Ovary (tissue), 9 donors: ENCODE data around the gene WFDC11. TPM values are rescaled to one million over a fixed set of nuclear protein-coding genes. Genes with fewer than 3 reads are reported as not detected.
"Not testable (repeated sequence)": the region's sequence is repeated elsewhere in the genome, so short reads cannot be mapped to it uniquely, and the experiment has no call there.

Experiments
- DNase-seq, 5 donors: peaks; one replicate each; pipeline ENCODE4 v3.0.0-alpha.2; 2019 to 2020
- H3K27ac ChIP-seq, 2 donors: fragments of 200-600 bp; one replicate each; pipeline versions ENCODE4 v1.5.1 to v1.8.0; 2019 to 2022
- H3K27me3 ChIP-seq: fragments of 200-600 bp; one replicate; pipeline ENCODE4 v1.8.0; 2022
- H3K36me3 ChIP-seq: fragments of 200-600 bp; sonication (generic); one replicate; pipeline ENCODE4 v1.5.1; 2019
- H3K4me1 ChIP-seq: one replicate; pipeline ENCODE4 v1.8.1; 2013; ENCODE audit warnings: mild to moderate bottlenecking, moderate library complexity; ENCODE audit not compliant: insufficient read depth
- H3K4me3 ChIP-seq: fragments of 200-600 bp; sonication (generic); one replicate; pipeline ENCODE4 v1.5.1; 2017
- H3K9me3 ChIP-seq, 2 donors: fragments of 200-600 bp in 1 of 2; sonication (generic) in 1 of 2; one replicate each; pipeline versions ENCODE4 v1.5.1 to v1.8.1; 2013 to 2019; ENCODE audit warnings: mild to moderate bottlenecking in 1 of 2, moderate library complexity in 1 of 2
- CTCF ChIP-seq, 3 donors: fragments of 450-650 bp in 2 of 3; fragments of 200-600 bp in 1 of 3; IDR thresholded peaks; one replicate each; pipeline versions ENCODE4 v1.5.1 to v1.8.0; 2016 to 2022; ENCODE audit warnings: antibody characterized with exemption in 3 of 3, mild to moderate bottlenecking in 1 of 3
- EP300 ChIP-seq: sonication (generic); formaldehyde crosslinking; IDR thresholded peaks from one replicate; pipeline ENCODE4 v1.6.1; 2017; ENCODE audit warnings: antibody characterized with exemption
- POLR2A ChIP-seq: fragments of 450-650 bp; IDR thresholded peaks from one replicate; pipeline ENCODE4 v1.6.1; 2017; ENCODE audit warnings: antibody characterized with exemption, mild to moderate bottlenecking, moderate library complexity
- WGBS, 3 donors: extraction: QIAGEN DNeasy Blood & Tissue Kit in 1 of 3; methylation state at CpG; one replicate each; pipeline versions ENCODE4 v1.1.5 to v1.1.7; 2013 to 2017; 5-methylcytosine and 5-hydroxymethylcytosine counted together
- intact Hi-C, 4 donors: fragments of 100-400 bp; cut with DNase I; formaldehyde crosslinking; loops; one replicate each; pipeline versions ENCODE4 v1.11.0 to v1.15.1; 2022 to 2023
- polyA plus RNA-seq, 2 donors: library from polyadenylated mRNA; stranded (reverse); fragments of 200-250 nt in 1 of 2; fragments of 350-450 nt in 1 of 2; fragmentation: Illumina TruSeq in 1 of 2; extraction: RNeasy Lipid Tissue Mini Kit (QIAGEN cat#74804) in 1 of 2; gene quantifications; one replicate each; pipeline ENCODE4 v1.2.3, GENCODE V29; 2013 to 2014
- total RNA-seq, 7 donors: library from RNA; depleted of rRNA in 2 of 7; stranded (reverse); fragments of >200 nt in 2 of 7; fragmentation: NEBNext Ultra II Directional in 3 of 7; extraction: Animal tissue kit (Norgen Biotek cat#: 25700) in 3 of 7; gene quantifications; one replicate each; pipeline versions ENCODE4 v1.1.0 to v1.2.4, GENCODE V29; 2016 to 2023
- donor health status: DM: no; HTN: no; CAD: no; lungs with moderate emphysema.
- donor health status: DM: no; HTN: no; CAD: no.
- donor health status: Bipolar disorder and iron deficiency.
- donor health status: DM: yes; HTN: yes; CAD: no.
- donor health status: DM: no; HTN: no; CAD: no.
- donor health status: DM: yes; HTN: yes; CAD: no.

Gene WFDC11
- total and polyA plus RNA-seq, 9 donors, result not detected

- WGBS, 3 donors, result 68 to 78% (median 72%) methylated on average over 6 of the region's 6 CpGs
- Histone ChIP-seq H3K4me1 (no peaks in the 10 kb centered on the region), H3K27ac (no peak overlapping the region), H3K9me3 (no peaks in the 10 kb centered on the region), H3K36me3 (no peaks in the 10 kb centered on the region), H3K27me3 (no peaks in the 10 kb centered on the region), H3K4me3 (no peak overlapping the region)
- intact Hi-C loops, result no loop called here
- TF ChIP-seq EP300 (no peak), POLR2A (no peak), CTCF (IDR thresholded peaks at IDR 0.05) (no peak)
- DNase-seq, result no peak
These were observed 20.7 kb downstream of the WFDC11 start for GRCh38 chr20:45649312-45649863.

- WGBS, 3 donors, result 50 to 63% (median 56%) methylated on average over 1 of the region's 1 CpG
- no peak for TF ChIP-seq POLR2A
- no peak for TF ChIP-seq EP300
- TF ChIP-seq CTCF (IDR thresholded peaks at IDR 0.05), result no peak
These were observed 22.5 kb downstream of the WFDC11 start for GRCh38 chr20:45647441-45648050.

GRCh38 chr20:45646875-45647274 is 23.2 kb downstream of the WFDC11 start:
- intact Hi-C loops, result no loop called here
- WGBS, 3 donors, result 82 to 86% (median 84%) methylated on average over 3 of the region's 3 CpGs
- no peak for DNase-seq
- no peak overlapping the region for H3K27ac ChIP-seq
- H3K4me3 ChIP-seq, result no peak overlapping the region
- TF ChIP-seq EP300, result no peak
- no peak for TF ChIP-seq POLR2A
- no peak for TF ChIP-seq CTCF (IDR thresholded peaks at IDR 0.05)
- H3K27me3 ChIP-seq, result no peaks in the 10 kb centered on the region
- no peaks in the 10 kb centered on the region for H3K36me3 ChIP-seq
- H3K9me3 ChIP-seq, result no peaks in the 10 kb centered on the region
- no peaks in the 10 kb centered on the region for H3K4me1 ChIP-seq

More at GRCh38 chr20:45647441-45648050, 22.5 kb downstream of the WFDC11 start:
- Histone ChIP-seq H3K4me3 (no peak overlapping the region), H3K9me3 (no peaks in the 10 kb centered on the region), H3K4me1 (no peaks in the 10 kb centered on the region), H3K27ac (no peak overlapping the region), H3K36me3 (no peaks in the 10 kb centered on the region), H3K27me3 (no peaks in the 10 kb centered on the region)
- intact Hi-C loops, result no loop called here
- DNase-seq, result no peak

GRCh38 chr20:45645869-45646268 is 24.2 kb downstream of the WFDC11 start:
- H3K27me3 ChIP-seq, H3K9me3 ChIP-seq, DNase-seq, H3K27ac ChIP-seq, H3K36me3 ChIP-seq, intact Hi-C loops, H3K4me1 ChIP-seq, H3K4me3 ChIP-seq: not testable (repeated sequence)
- WGBS, 3 donors, result 86 to 95% (median 95%) methylated on average over 19 to 28 of the region's 28 CpGs

- WGBS, 3 donors, result 93 to 96% (median 95%) methylated on average over 24 of the region's 24 CpGs
- H3K27me3 ChIP-seq, DNase-seq, H3K9me3 ChIP-seq, H3K36me3 ChIP-seq, H3K4me3 ChIP-seq, H3K27ac ChIP-seq, H3K4me1 ChIP-seq, intact Hi-C loops: not testable (repeated sequence)
These were observed 29.0 kb downstream of the WFDC11 start for GRCh38 chr20:45641076-45641475.
